Uterus (tissue), 4 donors: ENCODE measurements around the gene NDUFS3. TPM values are rescaled to one million over a fixed set of nuclear protein-coding genes. Genes with fewer than 3 reads are reported as not detected.

Source experiments
- DNase-seq, 2 donors: peaks; one replicate each; pipeline ENCODE4 v3.0.0-alpha.2; 2019 to 2020
- H3K27ac ChIP-seq, 2 donors: fragments of 200-600 bp; sonication (generic); 1 replicate in 1 of 2; 2 replicates in 1 of 2; pipeline ENCODE4 v1.5.1; 2016 to 2018
- H3K27me3 ChIP-seq, 2 donors: fragments of 200-600 bp; sonication (generic); one replicate each; pipeline ENCODE4 v1.5.1; 2018 to 2019; ENCODE audit warnings: control low read depth in 1 of 2
- H3K36me3 ChIP-seq, 2 donors: fragments of 200-600 bp; sonication (generic); one replicate each; pipeline ENCODE4 v1.5.1; 2019; ENCODE audit warnings: control low read depth in 1 of 2
- H3K4me1 ChIP-seq, 2 donors: fragments of 200-600 bp; sonication (generic); one replicate each; pipeline ENCODE4 v1.5.1; 2018 to 2019; ENCODE audit warnings: control low read depth in 1 of 2
- H3K4me3 ChIP-seq, 2 donors: fragments of 200-600 bp; sonication (generic); 1 replicate in 1 of 2; 2 replicates in 1 of 2; pipeline ENCODE4 v1.5.1; 2018 to 2019; ENCODE audit warnings: mild to moderate bottlenecking in 1 of 2
- H3K9me3 ChIP-seq, 2 donors: fragments of 200-600 bp; sonication (generic); one replicate each; pipeline ENCODE4 v1.5.1; 2019; ENCODE audit warnings: control low read depth in 1 of 2
- POLR2A ChIP-seq, 2 donors: fragments of 450-650 bp; IDR thresholded peaks; one replicate each; pipeline ENCODE4 v1.6.1; 2016; ENCODE audit warnings: antibody characterized with exemption in 2 of 2, mild to moderate bottlenecking in 1 of 2, moderate library complexity in 1 of 2
- intact Hi-C: fragments of 100-400 bp; cut with DNase I; formaldehyde crosslinking; loops from one replicate; pipeline ENCODE4 v1.15.1; 2023; ENCODE audit warnings: low total_unique reads
- total RNA-seq, 4 donors: library from RNA; depleted of rRNA in 3 of 4; stranded (reverse); fragments of >200 nt in 3 of 4; gene quantifications; one replicate each; pipeline versions ENCODE4 v1.1.0 to v1.2.4, GENCODE V29; 2014 to 2023
- TF ChIP-seq, protein P1 (sequence below), 4 experiments: fragments of 200-600 bp in 2 of 4; fragments of 450-650 bp in 2 of 4; sonication (generic) in 2 of 4; IDR thresholded peaks; one replicate each; pipeline ENCODE4 v1.5.1; 2016 to 2019; ENCODE audit warnings: antibody characterized with exemption in 4 of 4, mild to moderate bottlenecking in 2 of 4, moderate library complexity in 1 of 4
- donor health status: DM: yes; HTN: yes; CAD: no.

Gene NDUFS3
- total RNA-seq, 4 donors from 2014 or later: 59.2 to 67.6 (median 62.5) TPM

DNA sequence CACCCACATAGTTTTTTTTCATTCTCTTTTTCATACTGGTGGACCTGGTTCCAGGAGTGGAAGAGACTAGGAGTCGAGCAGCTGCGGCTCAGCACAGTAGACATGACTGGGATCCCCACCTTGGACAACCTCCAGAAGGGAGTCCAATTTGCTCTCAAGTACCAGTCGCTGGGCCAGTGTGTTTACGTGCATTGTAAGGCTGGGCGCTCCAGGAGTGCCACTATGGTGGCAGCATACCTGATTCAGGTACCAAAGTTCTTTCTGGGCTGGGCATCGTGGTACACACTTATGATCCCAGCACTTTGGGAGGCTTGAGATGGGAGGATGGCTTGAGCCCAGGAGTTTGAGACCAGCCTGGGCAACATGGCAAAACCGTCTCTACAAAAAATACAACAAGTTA is 9.2 kb upstream of the NDUFS3 start:
- no peaks in the 10 kb centered on the region for H3K9me3 ChIP-seq
- no peak overlapping the region for H3K4me3 ChIP-seq
- intact Hi-C loops: no loop called here
- no peaks in the 10 kb centered on the region for H3K27me3 ChIP-seq
- TF ChIP-seq, protein P1, sequence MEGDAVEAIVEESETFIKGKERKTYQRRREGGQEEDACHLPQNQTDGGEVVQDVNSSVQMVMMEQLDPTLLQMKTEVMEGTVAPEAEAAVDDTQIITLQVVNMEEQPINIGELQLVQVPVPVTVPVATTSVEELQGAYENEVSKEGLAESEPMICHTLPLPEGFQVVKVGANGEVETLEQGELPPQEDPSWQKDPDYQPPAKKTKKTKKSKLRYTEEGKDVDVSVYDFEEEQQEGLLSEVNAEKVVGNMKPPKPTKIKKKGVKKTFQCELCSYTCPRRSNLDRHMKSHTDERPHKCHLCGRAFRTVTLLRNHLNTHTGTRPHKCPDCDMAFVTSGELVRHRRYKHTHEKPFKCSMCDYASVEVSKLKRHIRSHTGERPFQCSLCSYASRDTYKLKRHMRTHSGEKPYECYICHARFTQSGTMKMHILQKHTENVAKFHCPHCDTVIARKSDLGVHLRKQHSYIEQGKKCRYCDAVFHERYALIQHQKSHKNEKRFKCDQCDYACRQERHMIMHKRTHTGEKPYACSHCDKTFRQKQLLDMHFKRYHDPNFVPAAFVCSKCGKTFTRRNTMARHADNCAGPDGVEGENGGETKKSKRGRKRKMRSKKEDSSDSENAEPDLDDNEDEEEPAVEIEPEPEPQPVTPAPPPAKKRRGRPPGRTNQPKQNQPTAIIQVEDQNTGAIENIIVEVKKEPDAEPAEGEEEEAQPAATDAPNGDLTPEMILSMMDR (IDR thresholded peaks at IDR 0.05): no peak
- TF ChIP-seq POLR2A (IDR thresholded peaks at IDR 0.05): no peak
- DNase-seq: no peak
- no peaks in the 10 kb centered on the region for H3K36me3 ChIP-seq
- H3K27ac ChIP-seq: no peak overlapping the region
- peaks cover 5% of the 10 kb centered on the region in 2 donors for H3K4me1 ChIP-seq

DNA sequence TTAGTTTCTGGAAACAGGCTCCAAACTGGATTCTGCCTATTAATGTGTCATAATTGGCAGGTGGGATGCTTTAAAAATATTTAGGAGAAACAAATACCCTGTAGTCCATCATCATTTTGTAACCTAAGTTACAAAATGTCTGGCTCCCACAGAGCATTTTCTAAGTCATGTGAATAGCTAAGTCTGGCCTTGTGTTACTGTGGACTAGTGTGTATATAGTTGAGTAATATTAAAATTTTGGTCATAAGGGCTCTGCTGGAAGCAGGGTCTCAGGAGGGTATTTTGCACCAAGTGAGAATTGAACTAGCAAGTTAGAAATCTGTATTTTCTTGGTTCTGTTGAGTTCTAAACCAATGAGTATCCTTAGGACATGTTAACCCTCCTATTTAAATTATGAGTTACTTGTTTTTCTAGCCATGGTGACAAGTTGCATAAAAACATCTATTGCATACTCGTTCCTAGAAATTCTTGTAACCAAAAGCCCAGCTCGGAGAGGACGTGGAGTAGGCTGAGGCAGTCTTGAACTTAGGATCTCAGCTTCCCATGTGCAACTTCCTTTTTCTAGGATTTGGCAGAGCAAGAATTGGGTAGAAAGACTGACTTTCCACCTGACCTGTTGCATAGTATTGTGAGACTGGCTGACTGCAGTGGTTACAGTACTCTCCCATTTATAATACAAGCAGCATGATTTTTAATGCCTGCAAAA is 8.1 kb upstream of the NDUFS3 start:
- H3K27me3 ChIP-seq: no peaks in the 10 kb centered on the region
- intact Hi-C loops: no loop called here
- H3K27ac ChIP-seq: no peak overlapping the region
- DNase-seq: no peak
- H3K36me3 ChIP-seq: no peaks in the 10 kb centered on the region
- TF ChIP-seq, protein P1 (IDR thresholded peaks at IDR 0.05): no peak
- TF ChIP-seq POLR2A (IDR thresholded peaks at IDR 0.05): no peak
- H3K9me3 ChIP-seq: no peaks in the 10 kb centered on the region
- no peaks in the 10 kb centered on the region for H3K4me1 ChIP-seq
- no peak overlapping the region for H3K4me3 ChIP-seq

DNA sequence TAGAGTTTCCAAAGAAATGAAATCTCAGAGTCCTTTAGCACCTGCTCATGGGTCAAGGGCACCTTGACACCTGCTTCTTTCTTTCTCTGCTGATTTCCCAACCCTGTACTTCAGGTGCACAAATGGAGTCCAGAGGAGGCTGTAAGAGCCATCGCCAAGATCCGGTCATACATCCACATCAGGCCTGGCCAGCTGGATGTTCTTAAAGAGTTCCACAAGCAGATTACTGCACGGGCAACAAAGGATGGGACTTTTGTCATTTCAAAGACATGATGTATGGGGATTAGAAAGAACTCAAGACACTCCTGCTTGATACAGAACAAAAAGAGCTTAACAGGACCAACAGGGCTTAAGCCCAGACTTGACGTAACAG is 7.5 kb upstream of the NDUFS3 start:
- Histone ChIP-seq H3K27me3 (no peaks in the 10 kb centered on the region), H3K36me3 (no peaks in the 10 kb centered on the region), H3K4me1 (no peaks in the 10 kb centered on the region), H3K27ac (no peak overlapping the region), H3K9me3 (no peaks in the 10 kb centered on the region), H3K4me3 (no peak overlapping the region)
- intact Hi-C loops: no loop called here
- DNase-seq: no peak
- TF ChIP-seq, protein P1 (IDR thresholded peaks at IDR 0.05): no peak
- no peak for TF ChIP-seq POLR2A (IDR thresholded peaks at IDR 0.05)

DNA sequence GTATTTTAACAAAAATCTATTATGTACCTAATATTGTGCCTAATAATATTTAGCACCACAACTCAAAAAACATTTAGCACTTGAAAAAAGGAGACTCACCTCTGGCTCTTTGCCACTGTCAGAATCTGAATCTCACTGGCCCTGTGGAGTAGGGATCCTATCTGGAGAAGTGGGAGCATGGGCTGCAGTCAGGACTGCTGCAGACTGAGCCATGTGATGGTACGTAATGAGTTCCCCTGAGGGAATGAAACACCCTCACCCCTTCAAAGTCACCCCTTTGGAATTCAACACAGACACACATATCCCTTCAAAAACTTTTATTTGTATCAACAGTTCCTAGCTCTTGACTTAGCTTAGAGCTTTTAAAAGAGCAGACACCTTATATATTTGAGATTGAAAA is 7.0 kb upstream of the NDUFS3 start:
- intact Hi-C loops: no loop called here
- Histone ChIP-seq H3K4me3 (no peak overlapping the region), H3K27me3 (no peaks in the 10 kb centered on the region), H3K27ac (no peak overlapping the region), H3K9me3 (no peaks in the 10 kb centered on the region), H3K4me1 (no peaks in the 10 kb centered on the region), H3K36me3 (no peaks in the 10 kb centered on the region)
- TF ChIP-seq, protein P1 (IDR thresholded peaks at IDR 0.05): no peak
- TF ChIP-seq POLR2A (IDR thresholded peaks at IDR 0.05): no peak
- no peak for DNase-seq

DNA sequence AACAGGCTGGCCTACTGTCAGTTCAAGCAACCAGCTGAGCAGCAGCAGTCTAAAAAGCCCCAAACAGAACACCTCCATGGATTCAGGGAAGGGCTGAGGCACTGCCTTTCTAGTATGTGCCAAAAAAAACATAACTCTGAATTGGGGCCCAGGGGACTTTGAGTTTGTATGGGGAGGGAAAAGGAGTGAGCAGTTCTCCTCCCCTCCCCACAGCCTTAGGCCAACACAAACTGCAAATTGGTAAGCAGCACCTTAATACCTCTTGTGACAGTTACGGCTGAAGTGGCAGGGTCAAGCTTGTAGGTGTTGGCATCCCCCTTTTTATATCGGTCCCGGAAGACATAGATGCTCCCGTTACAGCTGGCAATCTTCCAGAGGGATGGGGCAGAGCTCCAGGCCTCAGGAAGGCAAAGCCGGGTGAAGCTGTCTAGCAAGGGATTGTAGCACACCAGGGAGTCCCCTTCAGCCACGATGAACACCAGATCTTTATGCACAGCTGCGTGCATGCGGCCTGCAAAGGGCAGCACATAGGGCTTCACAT is 6.1 kb upstream of the NDUFS3 start:
- no peak for DNase-seq
- H3K27me3 ChIP-seq: no peaks in the 10 kb centered on the region
- TF ChIP-seq POLR2A (IDR thresholded peaks at IDR 0.05): no peak
- TF ChIP-seq, protein P1 (IDR thresholded peaks at IDR 0.05): no peak
- H3K9me3 ChIP-seq: no peaks in the 10 kb centered on the region
- H3K27ac ChIP-seq: peak overlapping the region in 1 of 2 donors; percentile 37
- no peak overlapping the region for H3K4me3 ChIP-seq
- no peaks in the 10 kb centered on the region for H3K36me3 ChIP-seq
- intact Hi-C loops: no loop called here
- H3K4me1 ChIP-seq: no peaks in the 10 kb centered on the region
